Vagina (tissue), 2 donors: ENCODE measurements around the gene SIPA1L3. TPM values are rescaled to one million over a fixed set of nuclear protein-coding genes. Genes with fewer than 3 reads are reported as not detected.

ENCODE experiments used
- DNase-seq, 2 donors: peaks; one replicate each; pipeline ENCODE4 v3.0.0-alpha.2; 2017; ENCODE audit errors: extremely low spot score in 2 of 2
- H3K27ac ChIP-seq: fragments of 200-600 bp; sonication (generic); one replicate; pipeline ENCODE4 v1.5.1; 2019
- H3K27me3 ChIP-seq: fragments of 200-600 bp; sonication (generic); one replicate; pipeline ENCODE4 v1.5.1; 2019
- H3K36me3 ChIP-seq, 2 donors: fragments of 200-600 bp; sonication (generic); one replicate each; pipeline ENCODE4 v1.5.1; 2017 to 2019
- H3K4me1 ChIP-seq: fragments of 200-600 bp; sonication (generic); one replicate; pipeline ENCODE4 v1.5.1; 2019
- H3K4me3 ChIP-seq, 2 donors: fragments of 200-600 bp; sonication (generic); 1 replicate in 1 of 2; 2 replicates in 1 of 2; pipeline ENCODE4 v1.5.1; 2016 to 2019
- H3K9me3 ChIP-seq: fragments of 200-600 bp; sonication (generic); one replicate; pipeline ENCODE4 v1.5.1; 2019
- POLR2A ChIP-seq, 2 donors: fragments of 450-650 bp; IDR thresholded peaks; one replicate each; pipeline ENCODE4 v1.6.1; 2017; ENCODE audit warnings: antibody characterized with exemption in 2 of 2, mild to moderate bottlenecking in 2 of 2, moderate library complexity in 2 of 2
- POLR2AphosphoS5 ChIP-seq, 2 donors: sonication (generic); formaldehyde crosslinking; IDR thresholded peaks; one replicate each; pipeline ENCODE4 v1.9.0; 2017; ENCODE audit warnings: antibody characterized with exemption in 2 of 2, mild to moderate bottlenecking in 2 of 2, low read depth in 1 of 2; ENCODE audit not compliant: insufficient read depth in 1 of 2
- intact Hi-C: fragments of 100-400 bp; cut with DNase I; formaldehyde crosslinking; loops from one replicate; pipeline ENCODE4 v1.15.1; 2023
- total RNA-seq: library from RNA; depleted of rRNA; stranded (reverse); fragments of >200 nt; gene quantifications from one replicate; pipeline ENCODE4 v1.2.3, GENCODE V29; 2016
- TF ChIP-seq, protein P1 (sequence below), 3 experiments: fragments of 450-650 bp in 2 of 3; fragments of 200-600 bp in 1 of 3; sonication (generic) in 1 of 3; IDR thresholded peaks; one replicate each; pipeline ENCODE4 v1.5.1; 2017 to 2019; ENCODE audit warnings: antibody characterized with exemption in 3 of 3, mild to moderate bottlenecking in 2 of 3, moderate library complexity in 2 of 3

Gene SIPA1L3
- total RNA-seq, 1 donor from 2014 or later: 13.0 TPM

DNA sequence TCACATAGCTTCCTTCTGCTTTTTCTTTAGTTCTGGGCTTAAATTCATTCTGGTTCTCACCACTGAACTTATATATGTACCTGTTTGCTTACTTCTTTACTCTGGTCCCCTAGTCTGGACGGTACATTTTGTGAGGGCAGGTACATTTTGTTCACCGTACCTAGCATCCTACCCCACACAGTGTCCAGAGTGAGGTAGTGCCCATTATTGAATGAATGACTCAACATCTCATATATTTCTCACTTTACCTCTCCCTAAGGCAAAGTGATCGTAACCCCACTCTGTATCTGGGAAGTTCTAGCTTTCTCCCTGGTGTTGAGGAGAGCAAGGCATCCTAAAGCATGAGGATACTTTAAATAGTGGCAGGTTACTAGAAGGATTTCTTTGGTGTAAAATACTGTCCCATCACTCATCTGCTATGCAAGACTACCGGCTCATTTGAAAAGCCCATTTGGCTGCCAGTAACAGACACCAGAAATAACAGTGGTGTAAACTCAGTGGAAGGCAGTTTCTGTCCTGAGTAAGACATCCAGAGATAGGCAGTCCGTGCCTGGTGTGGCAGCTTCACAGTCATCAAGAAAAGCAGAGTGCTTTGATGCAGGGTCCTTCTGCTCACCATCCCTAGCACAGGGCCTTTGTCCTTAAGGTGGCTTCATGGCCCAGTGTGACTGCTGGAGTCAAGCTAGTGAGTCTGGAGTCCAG is 111.8 kb downstream of the SIPA1L3 start:
- Histone ChIP-seq H3K9me3 (no peaks in the 10 kb centered on the region), H3K27me3 (no peaks in the 10 kb centered on the region), H3K4me3 (no peak overlapping the region), H3K36me3 (no peaks in the 10 kb centered on the region), H3K27ac (no peak overlapping the region), H3K4me1 (no peaks in the 10 kb centered on the region)
- intact Hi-C loops: no loop called here
- TF ChIP-seq, protein P1, sequence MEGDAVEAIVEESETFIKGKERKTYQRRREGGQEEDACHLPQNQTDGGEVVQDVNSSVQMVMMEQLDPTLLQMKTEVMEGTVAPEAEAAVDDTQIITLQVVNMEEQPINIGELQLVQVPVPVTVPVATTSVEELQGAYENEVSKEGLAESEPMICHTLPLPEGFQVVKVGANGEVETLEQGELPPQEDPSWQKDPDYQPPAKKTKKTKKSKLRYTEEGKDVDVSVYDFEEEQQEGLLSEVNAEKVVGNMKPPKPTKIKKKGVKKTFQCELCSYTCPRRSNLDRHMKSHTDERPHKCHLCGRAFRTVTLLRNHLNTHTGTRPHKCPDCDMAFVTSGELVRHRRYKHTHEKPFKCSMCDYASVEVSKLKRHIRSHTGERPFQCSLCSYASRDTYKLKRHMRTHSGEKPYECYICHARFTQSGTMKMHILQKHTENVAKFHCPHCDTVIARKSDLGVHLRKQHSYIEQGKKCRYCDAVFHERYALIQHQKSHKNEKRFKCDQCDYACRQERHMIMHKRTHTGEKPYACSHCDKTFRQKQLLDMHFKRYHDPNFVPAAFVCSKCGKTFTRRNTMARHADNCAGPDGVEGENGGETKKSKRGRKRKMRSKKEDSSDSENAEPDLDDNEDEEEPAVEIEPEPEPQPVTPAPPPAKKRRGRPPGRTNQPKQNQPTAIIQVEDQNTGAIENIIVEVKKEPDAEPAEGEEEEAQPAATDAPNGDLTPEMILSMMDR (IDR thresholded peaks at IDR 0.05): no peak
- TF ChIP-seq POLR2A (IDR thresholded peaks at IDR 0.05): no peak
- no peak for TF ChIP-seq POLR2AphosphoS5 (IDR thresholded peaks at IDR 0.05; ENCODE audit: insufficient read depth in 1 of 2, low read depth in 1 of 2)
- DNase-seq: no peak

DNA sequence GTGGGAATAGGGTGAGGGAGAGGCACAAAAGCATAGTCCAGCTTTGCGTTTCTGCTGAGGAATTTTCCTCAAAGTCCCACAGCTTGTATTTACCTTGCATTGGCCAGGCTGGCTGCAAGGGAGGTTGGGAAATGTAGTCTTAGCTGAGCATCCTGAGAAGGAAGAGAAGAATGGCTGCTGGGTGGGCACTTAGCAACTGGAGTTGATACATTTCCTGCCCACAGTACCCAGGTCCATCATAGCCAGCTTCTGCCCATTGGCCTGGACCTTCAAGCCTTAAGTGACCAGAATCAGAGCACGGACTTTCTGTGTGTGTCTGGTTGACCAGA is 112.4 kb downstream of the SIPA1L3 start:
- intact Hi-C loops: no loop called here
- Histone ChIP-seq H3K4me1 (no peaks in the 10 kb centered on the region), H3K9me3 (no peaks in the 10 kb centered on the region), H3K4me3 (no peak overlapping the region), H3K27ac (no peak overlapping the region), H3K36me3 (no peaks in the 10 kb centered on the region), H3K27me3 (no peaks in the 10 kb centered on the region)
- DNase-seq: no peak
- TF ChIP-seq POLR2A (IDR thresholded peaks at IDR 0.05) (no peak), POLR2AphosphoS5 (IDR thresholded peaks at IDR 0.05; ENCODE audit: insufficient read depth in 1 of 2, low read depth in 1 of 2) (no peak)
- TF ChIP-seq, protein P1 (IDR thresholded peaks at IDR 0.05): no peak

DNA sequence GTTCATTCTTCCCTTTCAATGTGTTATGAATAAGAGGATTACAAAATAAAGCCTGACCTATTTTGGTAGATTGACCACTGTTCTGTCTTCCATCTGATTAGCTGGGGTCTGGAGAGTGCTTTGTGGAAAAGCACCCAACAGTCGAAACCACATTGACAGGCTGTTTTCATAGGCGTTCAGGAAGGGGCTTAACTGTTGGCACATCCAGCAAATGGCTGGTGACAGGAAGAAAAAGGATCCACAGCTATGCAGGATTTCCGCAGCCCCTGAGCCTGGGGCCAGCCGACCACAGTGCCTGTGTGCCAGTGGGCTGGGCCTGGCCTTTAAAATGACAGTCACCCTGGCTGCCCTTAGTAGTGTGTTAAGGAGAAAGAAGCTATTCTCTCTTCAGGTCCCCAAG is 113.3 kb downstream of the SIPA1L3 start:
- Histone ChIP-seq H3K27me3 (no peaks in the 10 kb centered on the region), H3K27ac (no peak overlapping the region), H3K4me3 (no peak overlapping the region), H3K36me3 (no peaks in the 10 kb centered on the region), H3K9me3 (no peaks in the 10 kb centered on the region), H3K4me1 (no peaks in the 10 kb centered on the region)
- DNase-seq: no peak
- TF ChIP-seq POLR2AphosphoS5 (IDR thresholded peaks at IDR 0.05; ENCODE audit: insufficient read depth in 1 of 2, low read depth in 1 of 2) (no peak), POLR2A (IDR thresholded peaks at IDR 0.05) (no peak)
- TF ChIP-seq, protein P1 (IDR thresholded peaks at IDR 0.05): no peak
- intact Hi-C loops: no loop called here

DNA sequence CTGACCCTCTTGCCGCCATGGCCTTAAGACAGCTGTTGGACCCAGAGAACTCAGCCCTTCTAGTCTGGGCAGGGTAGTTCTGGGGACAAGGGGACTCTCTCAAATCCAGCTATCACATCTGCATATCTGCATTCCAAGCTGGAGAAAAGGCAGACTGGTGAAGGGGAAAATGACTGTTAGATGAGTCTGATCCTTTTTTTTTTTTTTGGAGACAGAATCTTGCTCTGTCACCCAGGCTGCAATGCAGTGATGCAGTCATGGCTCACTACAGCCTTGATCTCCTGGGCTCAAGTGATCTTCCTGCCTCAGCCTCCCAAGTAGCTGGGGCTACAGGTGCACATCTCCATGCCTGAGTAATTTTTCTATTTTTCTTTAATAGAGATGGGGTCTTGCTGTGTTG is 114.3 kb downstream of the SIPA1L3 start:
- no peak for DNase-seq
- intact Hi-C loops: no loop called here
- Histone ChIP-seq H3K9me3 (no peaks in the 10 kb centered on the region), H3K4me1 (peaks cover 9% of the 10 kb centered on the region), H3K4me3 (no peak overlapping the region), H3K27ac (no peak overlapping the region), H3K27me3 (no peaks in the 10 kb centered on the region), H3K36me3 (no peaks in the 10 kb centered on the region)
- TF ChIP-seq POLR2AphosphoS5 (IDR thresholded peaks at IDR 0.05; ENCODE audit: insufficient read depth in 1 of 2, low read depth in 1 of 2) (no peak), POLR2A (IDR thresholded peaks at IDR 0.05) (no peak)
- TF ChIP-seq, protein P1 (IDR thresholded peaks at IDR 0.05): no peak

GRCh38 chr19:38022791-38023670 is 116.0 kb downstream of the SIPA1L3 start:
- DNase-seq: no peak
- no peak overlapping the region for H3K27ac ChIP-seq
- intact Hi-C loops: no loop called here

More at GRCh38 chr19:38022791-38023670, 116.0 kb downstream of the SIPA1L3 start:
- Histone ChIP-seq H3K9me3 (no peaks in the 10 kb centered on the region), H3K4me1 (peaks cover 9% of the 10 kb centered on the region), H3K4me3 (no peak overlapping the region), H3K36me3 (no peaks in the 10 kb centered on the region), H3K27me3 (no peaks in the 10 kb centered on the region)
- TF ChIP-seq POLR2A (IDR thresholded peaks at IDR 0.05): no peak
- TF ChIP-seq, protein P1 (IDR thresholded peaks at IDR 0.05): no peak
- TF ChIP-seq POLR2AphosphoS5 (IDR thresholded peaks at IDR 0.05; ENCODE audit: insufficient read depth in 1 of 2, low read depth in 1 of 2): no peak
